HG02571 (cell line): ENCODE measurements around the gene TFDP1.
A peak's percentile ranks its signal among the peaks of the same experiment; 100 is the strongest.
"Not testable (repeated sequence)": the region's sequence is repeated elsewhere in the genome, so short reads cannot be mapped to it uniquely, and the experiment has no call there.

Experiments used
- ATAC-seq: cut with Tn5 transposase; IDR thresholded peaks from one replicate; pipeline ENCODE4 v1.9.1; 2021; ENCODE audit warnings: mild to moderate bottlenecking, moderate library complexity; ENCODE audit not compliant: unreplicated experiment

TFDP1 gene

GRCh38 chr13:113566227-113566561, 18.4 kb upstream of the TFDP1 start:
- ATAC-seq = no peak

GRCh38 chr13:113567681-113568080, 16.9 kb upstream of the TFDP1 start:
- no peak for ATAC-seq

- ATAC-seq = no peak
Measured at GRCh38 chr13:113573065-113573464, 11.5 kb upstream of the TFDP1 start.

- ATAC-seq = no peak
Measured at GRCh38 chr13:113576597-113576996, 8.0 kb upstream of the TFDP1 start.

GRCh38 chr13:113577881-113578435, 6.6 kb upstream of the TFDP1 start:
- no peak for ATAC-seq

- ATAC-seq = no peak
Measured at GRCh38 chr13:113579686-113580085, 4.9 kb upstream of the TFDP1 start.

- no peak for ATAC-seq
Measured at GRCh38 chr13:113581871-113582270, 2.7 kb upstream of the TFDP1 start.

GRCh38 chr13:113582841-113583631, 1.5 kb upstream of the TFDP1 start:
- no peak for ATAC-seq

- peak; percentile 39 for ATAC-seq
Measured at GRCh38 chr13:113584870-113585671, 518 bp downstream of the TFDP1 start.

- ATAC-seq = no peak
Measured at GRCh38 chr13:113585896-113586295, 1.3 kb downstream of the TFDP1 start.

- ATAC-seq = no peak
Measured at GRCh38 chr13:113586661-113587479, 2.3 kb downstream of the TFDP1 start.

GRCh38 chr13:113588394-113589111, 4.0 kb downstream of the TFDP1 start:
- ATAC-seq = no peak

- ATAC-seq = no peak
Measured at GRCh38 chr13:113589251-113589960, 4.9 kb downstream of the TFDP1 start.

- ATAC-seq = no peak
Measured at GRCh38 chr13:113589961-113590339, 5.4 kb downstream of the TFDP1 start.

- ATAC-seq = no peak
Measured at GRCh38 chr13:113591750-113592149, 7.2 kb downstream of the TFDP1 start.

GRCh38 chr13:113592571-113592970, 8.0 kb downstream of the TFDP1 start:
- no peak for ATAC-seq

GRCh38 chr13:113594066-113594821, 9.7 kb downstream of the TFDP1 start:
- ATAC-seq = not testable (repeated sequence)

- ATAC-seq = no peak
Measured at GRCh38 chr13:113595131-113595530, 10.6 kb downstream of the TFDP1 start.
